Panc1 (cell line): Measurements from ENCODE around the gene UQCRH. TPM values are rescaled to one million over a fixed set of nuclear protein-coding genes. Genes with fewer than 3 reads are reported as not detected.
A peak's percentile ranks its signal among the peaks of the same experiment; 100 is the strongest.

Experiments used
- ATAC-seq: fragments of 200-7000 bp; cut with Tn5 transposase; 2 replicates; pipeline ENCODE4 v1.9.1; 2020; ENCODE audit warnings: mild to moderate bottlenecking, moderate library complexity
- BruUV-seq: library from RNA; stranded (reverse); fragments of 400-500 nt; replicated peaks from 2 replicates; lab custom pipeline; 2021; lab: Mats Ljungman, UMichigan
- CTCF ChIA-PET: fragments of 300-600 bp; sonication (Branson Sonifier 250); formaldehyde crosslinking; loops from one replicate; lab custom pipeline; 2022; ENCODE audit warnings: antibody characterized with exemption; lab: Charles Lee
- POLR2A ChIA-PET: fragments of 300-600 bp; sonication (Branson Sonifier 250); formaldehyde crosslinking; loops from one replicate; lab custom pipeline; 2022; ENCODE audit warnings: antibody characterized with exemption; lab: Charles Lee
- DNase-seq: peaks from one replicate; pipeline ENCODE4 v3.0.0-alpha.2; 2010; ENCODE audit warnings: low read depth, low spot score
- H3K27ac ChIP-seq: 2 replicates; pipeline ENCODE4 v1.5.1; 2011; ENCODE audit warnings: mild to moderate bottlenecking, low read length, inconsistent platforms
- H3K27me3 ChIP-seq: fragments of 200-500 bp; sonication (Bioruptor generic); 2 replicates; pipeline ENCODE4 v1.6.0; 2014; ENCODE audit warnings: low read length, inconsistent platforms; ENCODE audit not compliant: control insufficient read depth, insufficient read depth
- H3K36me3 ChIP-seq: fragments of 200-500 bp; sonication (Bioruptor generic); 2 replicates; pipeline ENCODE4 v1.5.1; 2014; ENCODE audit warnings: inconsistent platforms, mild to moderate bottlenecking, low read length, moderate library complexity; ENCODE audit not compliant: control insufficient read depth, insufficient read depth
- H3K4me1 ChIP-seq: 2 replicates; pipeline ENCODE4 v1.5.1; 2011; ENCODE audit warnings: inconsistent platforms, mild to moderate bottlenecking, low read length, moderate library complexity; ENCODE audit not compliant: control insufficient read depth, insufficient read depth
- H3K4me3 ChIP-seq, 2 experiments: 2 replicates each; pipeline ENCODE4 v1.5.1; 2011 to 2012; ENCODE audit warnings: low read depth in 2 of 2, low read length in 2 of 2, mild to moderate bottlenecking in 2 of 2, inconsistent platforms in 1 of 2, moderate library complexity in 1 of 2
- H3K9me3 ChIP-seq: fragments of 200-500 bp; sonication (Bioruptor generic); 2 replicates; pipeline ENCODE4 v1.5.1; 2014; ENCODE audit warnings: low read depth, mild to moderate bottlenecking, inconsistent platforms, low read length, moderate library complexity; ENCODE audit not compliant: control insufficient read depth, insufficient read depth
- POLR2AphosphoS5 ChIP-seq: IDR thresholded peaks from 2 replicates; pipeline ENCODE4 v1.6.1; 2012; ENCODE audit warnings: mild to moderate bottlenecking, low read depth, low read length, moderate library complexity
- REST ChIP-seq, 2 experiments: IDR thresholded peaks; 2 replicates each; pipeline ENCODE4 v1.6.1; 2011 to 2012; ENCODE audit warnings: low read depth in 2 of 2, control low read depth in 1 of 2, low read length in 1 of 2, mild to moderate bottlenecking in 1 of 2, moderate library complexity in 1 of 2; ENCODE audit not compliant: insufficient read depth in 1 of 2
- SIN3A ChIP-seq: IDR thresholded peaks from 2 replicates; pipeline ENCODE4 v1.6.1; 2012; ENCODE audit warnings: low read depth, mild to moderate bottlenecking, low read length, moderate library complexity, borderline replicate concordance; ENCODE audit not compliant: insufficient read depth
- TCF7L2 ChIP-seq: IDR thresholded peaks from 2 replicates; pipeline ENCODE4 v1.6.1; 2011; ENCODE audit warnings: mild to moderate bottlenecking, low read depth, low read length, inconsistent platforms
- in situ Hi-C: cut with HindIII; loops from 2 replicates; pipeline ENCODE4 v1.10.0; 2016; ENCODE audit warnings: low sequenced_read_pairs, low pct_unique_long_range_greater_than_20kb
- intact Hi-C: fragments of 100-400 bp; cut with micrococcal nuclease; formaldehyde crosslinking; loops from one replicate; pipeline ENCODE4 v1.10.0; 2022; ENCODE audit not compliant: unreplicated experiment
- total RNA-seq: library from RNA; stranded (reverse); gene quantifications from one replicate; pipeline ENCODE4 v1.2.1, GENCODE V29; 2021; ENCODE audit not compliant: unreplicated experiment
- TF ChIP-seq, protein P1 (sequence below): fragments of 450-650 bp; IDR thresholded peaks from 2 replicates; pipeline ENCODE4 v1.5.1; 2017; ENCODE audit warnings: mild to moderate bottlenecking

UQCRH gene
- total RNA-seq, 1 experiment from 2014 or later: 498 TPM

- BruUV-seq: no TSS peak
- POLR2A ChIA-PET: no interaction called here
- peaks cover 15% of the 10 kb centered on the region for H3K36me3 ChIP-seq
Measured at GRCh38 chr1:46301808-46302640, 1.5 kb upstream of the UQCRH start.

GRCh38 chr1:46302641-46303037, 859 bp upstream of the UQCRH start:
- in situ Hi-C loops: no loop called here
- peak overlapping the region; percentile 97 for H3K27ac ChIP-seq
- peaks cover 9% of the 10 kb centered on the region for H3K36me3 ChIP-seq
- peak; percentile 32 for ATAC-seq
- ChIA-PET CTCF (interaction anchor here (0.6 kb wide), 1 partner anchor 37 kb away, joined by 6 read pairs; no protein-coding TSS in a partner anchor), POLR2A (interaction anchor here (0.5 to 1.2 kb wide), 2 partner anchors 36 to 38 kb away, joined by 3 to 10 read pairs; no protein-coding TSS in a partner anchor)
- no peaks in the 10 kb centered on the region for H3K27me3 ChIP-seq
- TF ChIP-seq SIN3A (no peak), POLR2AphosphoS5 (no peak)
- H3K4me1 ChIP-seq: peaks cover 24% of the 10 kb centered on the region; the same call in 1 of the 2 replicates
- intact Hi-C loops: no loop called here
- H3K4me3 ChIP-seq: peak overlapping the region; percentile 88 to 100
- TSS peak; percentile 55 for BruUV-seq
- DNase-seq: no peak
- no peaks in the 10 kb centered on the region for H3K9me3 ChIP-seq

More at GRCh38 chr1:46301808-46302640, 1.5 kb upstream of the UQCRH start:
- intact Hi-C loops: no loop called here
- peak overlapping the region; percentile 97 for H3K27ac ChIP-seq
- peak; percentile 25 for ATAC-seq
- H3K4me3 ChIP-seq: peak overlapping the region; percentile 88 to 100
- no peak for DNase-seq
- no peaks in the 10 kb centered on the region for H3K9me3 ChIP-seq
- no peak; the same call in 1 of the 2 replicates for TF ChIP-seq POLR2AphosphoS5
- TF ChIP-seq, protein P1, sequence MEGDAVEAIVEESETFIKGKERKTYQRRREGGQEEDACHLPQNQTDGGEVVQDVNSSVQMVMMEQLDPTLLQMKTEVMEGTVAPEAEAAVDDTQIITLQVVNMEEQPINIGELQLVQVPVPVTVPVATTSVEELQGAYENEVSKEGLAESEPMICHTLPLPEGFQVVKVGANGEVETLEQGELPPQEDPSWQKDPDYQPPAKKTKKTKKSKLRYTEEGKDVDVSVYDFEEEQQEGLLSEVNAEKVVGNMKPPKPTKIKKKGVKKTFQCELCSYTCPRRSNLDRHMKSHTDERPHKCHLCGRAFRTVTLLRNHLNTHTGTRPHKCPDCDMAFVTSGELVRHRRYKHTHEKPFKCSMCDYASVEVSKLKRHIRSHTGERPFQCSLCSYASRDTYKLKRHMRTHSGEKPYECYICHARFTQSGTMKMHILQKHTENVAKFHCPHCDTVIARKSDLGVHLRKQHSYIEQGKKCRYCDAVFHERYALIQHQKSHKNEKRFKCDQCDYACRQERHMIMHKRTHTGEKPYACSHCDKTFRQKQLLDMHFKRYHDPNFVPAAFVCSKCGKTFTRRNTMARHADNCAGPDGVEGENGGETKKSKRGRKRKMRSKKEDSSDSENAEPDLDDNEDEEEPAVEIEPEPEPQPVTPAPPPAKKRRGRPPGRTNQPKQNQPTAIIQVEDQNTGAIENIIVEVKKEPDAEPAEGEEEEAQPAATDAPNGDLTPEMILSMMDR: peak; percentile 55; the same call in 1 of the 2 replicates
- peaks cover 18% of the 10 kb centered on the region; the same call in 1 of the 2 replicates for H3K4me1 ChIP-seq
- CTCF ChIA-PET: no interaction called here
- in situ Hi-C loops: no loop called here
- H3K27me3 ChIP-seq: no peaks in the 10 kb centered on the region

DNA sequence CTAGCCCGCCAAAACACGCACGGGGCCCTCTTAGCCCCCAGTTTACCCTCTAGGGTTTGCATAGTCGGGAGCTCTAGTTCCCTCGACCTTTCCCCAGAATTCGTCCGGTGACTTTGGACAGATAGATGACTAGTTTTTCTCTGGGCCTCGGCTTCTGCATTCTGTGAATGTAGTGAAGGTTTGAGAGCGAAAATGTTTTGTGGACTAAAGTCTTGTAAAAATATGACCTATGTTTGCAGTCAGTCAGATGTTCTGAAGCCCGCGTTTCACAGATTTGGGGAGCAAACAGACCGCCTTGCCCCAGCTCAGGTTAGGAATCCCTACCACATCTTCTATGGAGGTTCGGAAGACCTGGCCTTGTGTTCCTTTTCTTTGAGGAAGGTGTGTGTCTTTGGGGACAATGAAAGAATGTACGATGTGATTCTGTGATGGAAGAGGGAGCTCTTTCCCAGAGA, 401 bp downstream of the UQCRH start:
- ChIA-PET CTCF (interaction anchor here (0.6 kb wide), 1 partner anchor 13 kb away, joined by 3 read pairs; no protein-coding TSS in a partner anchor), POLR2A (interaction anchor here (0.6 to 1.2 kb wide), 2 partner anchors 36 to 59 kb away, joined by 3 to 5 read pairs; no protein-coding TSS in a partner anchor)
- intact Hi-C loops (no loop called here), in situ Hi-C loops (no loop called here)
- Histone ChIP-seq H3K9me3 (no peaks in the 10 kb centered on the region), H3K4me1 (peaks cover 21% of the 10 kb centered on the region; the same call in 1 of the 2 replicates), H3K27me3 (no peaks in the 10 kb centered on the region), H3K4me3 (peak overlapping the region; percentile 88 to 100), H3K36me3 (peaks cover 7% of the 10 kb centered on the region; the same call in 1 of the 2 replicates), H3K27ac (peak overlapping the region; percentile 97)
- DNase-seq (no peak), ATAC-seq (peak; percentile 15)
- TF ChIP-seq REST (IDR thresholded peaks at IDR 0.05; ENCODE audit: insufficient read depth in 1 of 2, low read depth in 2 of 2, low read length in 1 of 2): no peak
- TF ChIP-seq, protein P1: no peak
- TF ChIP-seq TCF7L2: no peak
- no peak for TF ChIP-seq POLR2AphosphoS5
- TF ChIP-seq SIN3A: no peak
- BruUV-seq: TSS peak; percentile 94
